ENCODE results near the gene TENM4.

DNA sequence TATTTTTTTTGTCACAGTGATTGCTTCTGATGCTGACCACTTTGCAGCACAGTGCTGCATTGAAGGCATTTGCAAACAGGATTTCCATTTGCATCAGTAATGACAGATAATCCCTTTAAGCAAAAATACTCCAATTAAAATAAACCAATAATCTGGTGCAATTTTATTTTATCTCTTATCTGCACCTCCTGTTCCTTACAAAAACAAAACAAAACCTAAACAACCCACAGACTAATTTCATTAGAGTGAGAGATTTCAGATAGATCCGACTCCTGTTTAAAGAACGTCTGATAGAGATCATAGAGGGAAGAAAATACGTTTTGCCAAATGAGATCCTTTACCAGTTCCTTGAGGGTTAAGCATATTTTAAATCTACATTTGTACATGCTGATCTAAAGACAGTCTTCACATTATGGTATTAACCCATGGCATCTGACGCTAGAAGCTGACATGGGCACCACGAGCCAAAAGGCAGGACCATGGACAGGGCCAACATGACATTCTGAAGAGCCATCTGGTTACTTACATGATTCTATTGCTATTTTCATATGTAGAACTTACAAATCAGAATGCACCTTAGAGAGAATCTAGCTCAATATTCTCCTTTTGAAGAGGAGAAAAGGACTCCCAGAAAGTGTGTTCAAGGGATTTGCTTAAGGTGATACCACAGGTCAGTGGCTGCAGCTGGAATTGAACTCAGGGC lies 580.0 kb downstream of the TENM4 start:
- TF ChIP-seq, protein P1, sequence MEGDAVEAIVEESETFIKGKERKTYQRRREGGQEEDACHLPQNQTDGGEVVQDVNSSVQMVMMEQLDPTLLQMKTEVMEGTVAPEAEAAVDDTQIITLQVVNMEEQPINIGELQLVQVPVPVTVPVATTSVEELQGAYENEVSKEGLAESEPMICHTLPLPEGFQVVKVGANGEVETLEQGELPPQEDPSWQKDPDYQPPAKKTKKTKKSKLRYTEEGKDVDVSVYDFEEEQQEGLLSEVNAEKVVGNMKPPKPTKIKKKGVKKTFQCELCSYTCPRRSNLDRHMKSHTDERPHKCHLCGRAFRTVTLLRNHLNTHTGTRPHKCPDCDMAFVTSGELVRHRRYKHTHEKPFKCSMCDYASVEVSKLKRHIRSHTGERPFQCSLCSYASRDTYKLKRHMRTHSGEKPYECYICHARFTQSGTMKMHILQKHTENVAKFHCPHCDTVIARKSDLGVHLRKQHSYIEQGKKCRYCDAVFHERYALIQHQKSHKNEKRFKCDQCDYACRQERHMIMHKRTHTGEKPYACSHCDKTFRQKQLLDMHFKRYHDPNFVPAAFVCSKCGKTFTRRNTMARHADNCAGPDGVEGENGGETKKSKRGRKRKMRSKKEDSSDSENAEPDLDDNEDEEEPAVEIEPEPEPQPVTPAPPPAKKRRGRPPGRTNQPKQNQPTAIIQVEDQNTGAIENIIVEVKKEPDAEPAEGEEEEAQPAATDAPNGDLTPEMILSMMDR (IDR thresholded peaks at IDR 0.05 in 4 of 5, conservative IDR thresholded peaks at IDR 0.05 in 1 of 5), result no peak
- no peak for TF ChIP-seq POLR2A (IDR thresholded peaks at IDR 0.05)

Measured in gastrocnemius medialis (tissue), 4 donors.